ENCODE measurements around the gene DDX19B. TPM values are rescaled to one million over a fixed set of nuclear protein-coding genes. Genes with fewer than 3 reads are reported as not detected.
"Not testable (repeated sequence)": the region's sequence is repeated elsewhere in the genome, so short reads cannot be mapped to it uniquely, and the experiment has no call there.

The DDX19B gene
- total RNA-seq, 1 donor from 2014 or later, result 13.7 TPM

DNA sequence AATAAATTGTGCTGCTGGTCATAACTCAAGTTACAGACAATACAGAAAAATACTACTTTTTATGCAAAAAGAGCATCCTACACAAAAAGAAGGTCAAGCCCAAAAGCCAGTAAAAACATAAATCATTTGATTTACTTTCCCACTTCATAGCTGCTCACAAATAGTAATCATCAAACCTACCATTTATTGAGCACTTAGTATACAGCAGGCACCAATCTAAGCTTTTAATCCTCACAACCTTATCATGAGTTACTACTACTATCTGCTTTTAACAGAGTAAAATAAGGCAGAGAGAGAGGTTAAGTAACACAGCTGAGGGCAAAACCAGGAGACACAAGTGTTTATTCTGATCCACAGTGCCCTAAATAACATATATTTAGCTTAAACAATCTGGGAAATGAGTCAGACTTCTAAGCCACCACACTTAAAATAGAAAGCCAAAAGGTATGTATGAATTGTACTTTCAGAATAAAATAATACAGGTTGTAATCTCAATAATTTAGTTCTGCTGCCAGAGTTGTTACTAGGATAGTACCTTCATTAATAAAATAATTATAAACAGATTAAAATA lies 8.0 kb upstream of the DDX19B start:
- DNase-seq, result no peak
- TF ChIP-seq, protein P1, sequence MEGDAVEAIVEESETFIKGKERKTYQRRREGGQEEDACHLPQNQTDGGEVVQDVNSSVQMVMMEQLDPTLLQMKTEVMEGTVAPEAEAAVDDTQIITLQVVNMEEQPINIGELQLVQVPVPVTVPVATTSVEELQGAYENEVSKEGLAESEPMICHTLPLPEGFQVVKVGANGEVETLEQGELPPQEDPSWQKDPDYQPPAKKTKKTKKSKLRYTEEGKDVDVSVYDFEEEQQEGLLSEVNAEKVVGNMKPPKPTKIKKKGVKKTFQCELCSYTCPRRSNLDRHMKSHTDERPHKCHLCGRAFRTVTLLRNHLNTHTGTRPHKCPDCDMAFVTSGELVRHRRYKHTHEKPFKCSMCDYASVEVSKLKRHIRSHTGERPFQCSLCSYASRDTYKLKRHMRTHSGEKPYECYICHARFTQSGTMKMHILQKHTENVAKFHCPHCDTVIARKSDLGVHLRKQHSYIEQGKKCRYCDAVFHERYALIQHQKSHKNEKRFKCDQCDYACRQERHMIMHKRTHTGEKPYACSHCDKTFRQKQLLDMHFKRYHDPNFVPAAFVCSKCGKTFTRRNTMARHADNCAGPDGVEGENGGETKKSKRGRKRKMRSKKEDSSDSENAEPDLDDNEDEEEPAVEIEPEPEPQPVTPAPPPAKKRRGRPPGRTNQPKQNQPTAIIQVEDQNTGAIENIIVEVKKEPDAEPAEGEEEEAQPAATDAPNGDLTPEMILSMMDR (IDR thresholded peaks at IDR 0.05; ENCODE audit: borderline replicate concordance), result no peak
- Histone ChIP-seq H3K4me1 (peaks cover 25% of the 10 kb centered on the region), H3K4me3 (no peak overlapping the region), H3K27me3 (ENCODE audit: low read depth) (no peaks in the 10 kb centered on the region), H3K9me3 (replicated peaks) (no peaks in the 10 kb centered on the region), H3K27ac (replicated peaks) (no peak overlapping the region), H3K36me3 (no peaks in the 10 kb centered on the region)
- intact Hi-C loops (cut with micrococcal nuclease), result no loop called here

DNA sequence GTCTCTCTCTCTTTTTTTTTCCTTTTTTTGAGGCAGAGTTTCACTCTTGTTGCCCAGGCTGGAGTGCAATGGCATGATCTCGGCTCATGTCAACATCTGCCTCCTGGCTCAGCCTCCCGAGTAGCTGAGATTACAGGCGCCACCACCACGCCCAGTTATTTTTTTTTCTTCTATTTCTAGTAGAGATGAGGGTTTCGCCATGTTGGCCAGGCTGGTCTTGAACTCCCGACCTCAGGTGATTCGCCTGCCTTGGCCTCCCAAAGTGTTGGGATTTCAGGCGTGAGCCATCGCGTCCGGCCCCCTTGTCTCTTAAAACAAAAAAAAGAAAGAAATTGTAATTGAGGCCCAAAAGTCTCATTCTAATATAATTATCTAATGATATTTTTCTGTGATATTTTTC lies 6.8 kb upstream of the DDX19B start:
- H3K4me3 ChIP-seq; intact Hi-C loops (cut with micrococcal nuclease); H3K27ac ChIP-seq (replicated peaks); H3K36me3 ChIP-seq; DNase-seq; H3K27me3 ChIP-seq (ENCODE audit: low read depth); H3K9me3 ChIP-seq (replicated peaks): not testable (repeated sequence)
- H3K4me1 ChIP-seq, result peaks cover 25% of the 10 kb centered on the region

DNA sequence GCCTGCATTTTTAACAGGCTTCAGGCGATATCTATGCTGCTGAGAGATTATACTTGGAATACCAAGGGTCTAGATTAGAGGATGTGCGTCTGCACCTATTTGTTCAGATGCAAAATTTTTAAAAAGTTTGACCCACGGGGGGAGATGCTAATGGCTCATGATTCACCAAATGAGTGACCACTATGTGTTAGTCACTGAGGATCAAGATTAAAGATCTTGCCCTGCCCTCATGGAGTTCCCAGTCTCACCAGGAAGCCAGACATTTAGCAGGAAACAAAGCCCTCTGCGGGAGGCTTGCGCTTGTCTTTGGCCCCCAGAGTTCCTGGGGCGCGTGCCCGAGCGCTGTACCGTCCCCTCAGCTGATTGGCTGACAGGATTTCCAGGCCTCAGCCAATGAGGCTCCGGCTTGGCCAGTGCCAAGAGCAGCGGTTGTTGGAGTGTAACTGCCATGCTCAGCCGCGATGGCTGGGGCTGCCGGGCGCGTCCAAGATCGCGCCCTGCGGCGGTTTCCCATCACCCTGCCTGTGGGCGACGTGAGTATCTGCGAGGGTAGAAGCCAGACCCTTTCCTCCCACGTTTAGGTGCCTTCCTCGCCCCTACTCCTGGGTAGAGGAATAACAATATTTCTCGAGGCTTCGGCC lies 4.5 kb upstream of the DDX19B start:
- no peak for DNase-seq

DNA sequence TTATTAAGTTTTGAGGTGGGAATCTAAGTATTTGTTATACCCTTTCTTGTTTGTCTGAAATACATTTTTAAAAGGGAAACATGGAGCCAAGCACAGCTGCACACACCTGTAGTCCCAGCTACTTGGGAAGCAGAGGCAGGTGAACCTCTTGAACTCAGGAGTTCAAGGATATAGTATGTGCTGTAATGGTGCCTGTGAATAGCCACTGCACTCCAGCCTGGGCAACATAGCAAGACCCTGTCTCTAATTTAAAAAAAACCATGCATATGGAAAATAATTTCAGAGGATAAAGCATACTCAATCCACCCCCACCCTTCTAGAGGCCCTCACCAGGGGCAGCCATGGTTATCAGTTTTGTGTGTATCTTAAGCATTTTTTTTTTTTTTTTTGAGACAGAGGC lies 3.4 kb upstream of the DDX19B start:
- DNase-seq, result no peak
- H3K4me1 ChIP-seq, result peaks cover 23% of the 10 kb centered on the region
- peaks cover 5% of the 10 kb centered on the region for H3K9me3 ChIP-seq (replicated peaks)
- intact Hi-C loops (cut with micrococcal nuclease), result loop anchor here (5.0 kb wide), 1 partner anchor 52 kb away; the partner anchor contains the start of gene DDX19A
- no peak overlapping the region for H3K4me3 ChIP-seq
- TF ChIP-seq, protein P1 (IDR thresholded peaks at IDR 0.05; ENCODE audit: borderline replicate concordance), result no peak
- H3K27ac ChIP-seq (replicated peaks), result no peak overlapping the region
- peaks cover 4% of the 10 kb centered on the region for H3K36me3 ChIP-seq
- no peaks in the 10 kb centered on the region for H3K27me3 ChIP-seq (ENCODE audit: low read depth)

More for the DNA sequence above, 4.5 kb upstream of the DDX19B start:
- no peaks in the 10 kb centered on the region for H3K9me3 ChIP-seq (replicated peaks)
- TF ChIP-seq, protein P1 (IDR thresholded peaks at IDR 0.05; ENCODE audit: borderline replicate concordance), result no peak
- H3K4me3 ChIP-seq, result no peak overlapping the region
- H3K27me3 ChIP-seq (ENCODE audit: low read depth), result no peaks in the 10 kb centered on the region
- H3K4me1 ChIP-seq, result peaks cover 16% of the 10 kb centered on the region
- intact Hi-C loops (cut with micrococcal nuclease), result loop anchor here (5.0 kb wide), 1 partner anchor 53 kb away; the partner anchor contains the start of gene DDX19A
- H3K27ac ChIP-seq (replicated peaks), result no peak overlapping the region
- H3K36me3 ChIP-seq, result no peaks in the 10 kb centered on the region

DNA sequence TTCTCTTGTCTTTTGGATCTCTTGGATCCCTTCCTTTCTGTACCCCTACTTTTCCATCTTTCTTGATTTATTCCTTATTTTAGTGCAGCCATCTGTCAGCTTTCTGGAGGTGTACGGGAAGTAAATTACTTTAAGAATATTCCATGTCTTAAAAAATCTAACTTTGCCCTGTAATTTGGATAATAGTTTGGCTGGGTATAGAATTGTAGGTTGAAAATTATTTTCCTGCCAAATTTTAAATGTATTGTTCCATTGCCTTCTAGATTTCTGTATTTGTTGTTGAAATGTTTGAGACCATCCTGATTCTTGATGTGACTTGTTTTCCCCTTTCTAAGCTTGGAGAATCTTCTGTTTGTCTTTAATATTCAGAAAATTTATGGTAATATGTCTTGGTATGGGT lies 2.1 kb downstream of the DDX19B start:
- H3K9me3 ChIP-seq (replicated peaks), result peaks cover 19% of the 10 kb centered on the region
- no peak for DNase-seq
- TF ChIP-seq, protein P1 (IDR thresholded peaks at IDR 0.05; ENCODE audit: borderline replicate concordance), result no peak
- intact Hi-C loops (cut with micrococcal nuclease), result no loop called here
- H3K27ac ChIP-seq (replicated peaks), result no peak overlapping the region
- H3K4me3 ChIP-seq, result no peak overlapping the region
- peaks cover 23% of the 10 kb centered on the region for H3K4me1 ChIP-seq
- no peaks in the 10 kb centered on the region for H3K27me3 ChIP-seq (ENCODE audit: low read depth)
- H3K36me3 ChIP-seq, result peaks cover 24% of the 10 kb centered on the region

DNA sequence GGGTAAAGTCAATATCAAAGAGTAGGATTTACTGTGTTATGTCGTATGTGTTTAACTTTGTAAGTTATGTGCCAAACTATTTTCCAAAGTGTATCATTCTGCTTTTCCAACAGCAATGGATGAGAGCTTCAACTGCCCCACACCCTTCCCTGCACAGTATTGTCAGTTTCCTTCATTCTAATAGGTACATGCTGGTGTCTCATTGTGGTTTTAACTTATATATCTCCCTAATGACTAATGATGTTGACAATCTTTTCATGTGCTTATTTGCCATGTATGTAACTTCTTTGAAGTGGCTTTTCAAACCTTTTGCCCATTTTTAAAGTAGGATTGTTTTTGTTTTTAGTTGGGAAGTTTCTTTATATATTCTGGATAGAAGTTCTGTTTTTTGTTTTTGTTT lies 3.8 kb downstream of the DDX19B start:
- intact Hi-C loops (cut with micrococcal nuclease), result no loop called here
- TF ChIP-seq, protein P1 (IDR thresholded peaks at IDR 0.05; ENCODE audit: borderline replicate concordance), result no peak
- H3K9me3 ChIP-seq (replicated peaks), result peaks cover 19% of the 10 kb centered on the region
- H3K27ac ChIP-seq (replicated peaks), result no peak overlapping the region
- H3K27me3 ChIP-seq (ENCODE audit: low read depth), result no peaks in the 10 kb centered on the region
- no peak overlapping the region for H3K4me3 ChIP-seq
- DNase-seq, result no peak
- H3K36me3 ChIP-seq, result peaks cover 24% of the 10 kb centered on the region
- H3K4me1 ChIP-seq, result peaks cover 23% of the 10 kb centered on the region
